SH-SY5Y (cell line): Measurements from ENCODE around the gene NSD1.

Experiments used
- GATA2 ChIP-seq: IDR thresholded peaks from 2 replicates; pipeline ENCODE4 v1.6.1; 2011; ENCODE audit warnings: mild to moderate bottlenecking, low read depth, low read length
- GATA3 ChIP-seq: IDR thresholded peaks from 2 replicates; pipeline ENCODE4 v1.6.1; 2011; ENCODE audit warnings: low read depth, mild to moderate bottlenecking, low read length, moderate library complexity

DNA sequence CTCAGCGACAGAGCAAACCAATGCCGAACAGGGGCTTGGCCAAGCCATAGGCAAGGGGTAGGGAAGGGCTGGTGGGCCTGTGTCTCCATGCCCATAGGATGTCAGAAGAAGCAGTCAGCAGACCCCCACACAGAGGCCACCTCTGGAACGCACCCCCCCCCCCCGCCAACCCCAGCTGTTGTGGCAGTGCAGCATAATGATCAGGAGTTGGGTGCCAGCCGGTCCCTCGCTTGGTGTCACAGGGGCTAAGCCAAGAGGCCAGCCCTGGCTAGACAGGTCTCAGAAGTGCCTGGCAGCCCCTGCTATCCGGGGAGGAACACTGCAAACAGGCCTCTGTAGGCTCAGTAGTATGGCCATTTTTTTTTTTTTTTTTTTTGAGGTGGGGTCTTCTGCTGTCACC is 181.8 kb downstream of the NSD1 start:
- TF ChIP-seq GATA2 (no peak), GATA3 (no peak)
